HUDEP-2 (cell line): ENCODE data around the gene SLC2A4.
"Not testable (repeated sequence)": the region's sequence is repeated elsewhere in the genome, so short reads cannot be mapped to it uniquely, and the experiment has no call there.

Experiments used
- DNase-seq, 76 experiments: peaks; one replicate each; lab custom pipeline; 2025; ENCODE audit not compliant: unreplicated experiment in 76 of 76; lab: John Stamatoyannopoulos, UW

Gene SLC2A4

GRCh38 chr17:7243838-7244237, 37.7 kb upstream of the SLC2A4 start:
- not testable (repeated sequence) for DNase-seq

- DNase-seq = no peak
These were observed 34.7 kb upstream of the SLC2A4 start for GRCh38 chr17:7246779-7247178.

- DNase-seq = no peak
These were observed 32.7 kb upstream of the SLC2A4 start for GRCh38 chr17:7248796-7249195.

DNA sequence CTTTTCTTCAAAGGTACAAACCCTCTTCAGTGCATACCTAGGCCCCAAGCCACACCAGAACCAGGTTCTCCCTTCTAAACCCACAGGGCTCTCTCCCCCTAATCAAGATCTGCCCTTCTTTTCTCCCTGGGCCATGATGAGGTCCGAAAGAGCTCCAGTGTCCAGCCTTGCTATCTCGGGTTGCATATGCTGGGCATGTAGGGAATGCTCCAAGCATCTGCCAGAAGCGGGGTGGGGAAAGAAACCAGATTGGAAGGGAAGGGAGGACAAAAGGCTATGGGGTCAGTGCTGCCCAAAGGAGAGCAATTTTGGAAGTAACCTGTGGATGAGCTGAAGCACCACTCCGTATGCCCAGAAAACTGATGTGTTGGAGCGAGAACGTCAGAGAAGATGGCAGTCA, 32.3 kb upstream of the SLC2A4 start:
- no peak for DNase-seq

- no peak for DNase-seq
These were observed 31.7 kb upstream of the SLC2A4 start for GRCh38 chr17:7249830-7250229.

- peak in 2 of 76 experiments; percentile 35 to 47 for DNase-seq
These were observed 30.6 kb upstream of the SLC2A4 start for GRCh38 chr17:7250695-7251627.

- peak in 73 of 76 experiments; percentile 68 to 99 (median 96) for DNase-seq
These were observed 29.8 kb upstream of the SLC2A4 start, which contains the start of gene CTDNEP1 for GRCh38 chr17:7251661-7252175. Gene CTDNEP1 (minus strand): TSS chr17:7251734. CDS start chr17:7251296, 438 bp downstream.

- peak in 71 of 76 experiments; percentile 43 to 96 (median 84) for DNase-seq
These were observed 29.1 kb upstream of the SLC2A4 start, which contains the start of gene ELP5 for GRCh38 chr17:7252176-7253043. Gene ELP5 (plus strand): TSS chr17:7252215. CDS start chr17:7252551, 336 bp downstream.

GRCh38 chr17:7253082-7253481, 28.4 kb upstream of the SLC2A4 start:
- DNase-seq = no peak

- DNase-seq = no peak
These were observed 27.0 kb upstream of the SLC2A4 start for GRCh38 chr17:7254511-7254910.

DNA sequence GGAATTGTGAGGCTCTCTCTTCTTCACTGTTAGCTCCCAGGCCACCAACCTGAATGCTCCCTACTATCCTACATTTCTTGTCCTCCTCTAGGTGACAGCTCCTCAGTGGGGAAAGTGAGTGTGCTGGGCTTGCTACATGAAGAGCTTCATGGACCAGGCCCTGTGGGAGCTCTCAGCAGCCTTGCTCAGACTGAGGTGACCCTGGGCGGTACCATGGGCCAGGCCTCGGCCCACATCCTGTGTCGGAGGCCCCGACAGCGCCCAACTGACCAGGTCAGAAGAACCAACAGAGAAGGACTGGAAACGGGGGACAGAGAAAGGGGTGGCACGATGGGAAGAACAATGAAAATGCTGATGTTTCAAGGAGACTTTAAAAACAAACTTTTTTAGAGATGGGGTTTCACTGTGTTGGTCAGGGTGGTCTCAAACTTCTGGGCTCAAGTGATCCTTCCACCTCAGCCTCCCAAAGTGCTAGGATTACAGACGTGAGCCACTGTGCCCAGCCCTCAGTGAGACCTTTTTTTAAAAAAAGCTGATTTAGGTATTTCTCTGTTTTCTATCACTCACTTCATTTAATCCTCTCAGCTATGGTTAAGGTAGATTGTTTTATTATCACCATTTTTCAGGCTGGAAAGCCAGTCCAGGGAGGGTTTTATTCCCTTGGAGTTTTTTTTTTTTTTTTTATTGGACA, 24.6 kb upstream of the SLC2A4 start:
- DNase-seq = no peak

DNA sequence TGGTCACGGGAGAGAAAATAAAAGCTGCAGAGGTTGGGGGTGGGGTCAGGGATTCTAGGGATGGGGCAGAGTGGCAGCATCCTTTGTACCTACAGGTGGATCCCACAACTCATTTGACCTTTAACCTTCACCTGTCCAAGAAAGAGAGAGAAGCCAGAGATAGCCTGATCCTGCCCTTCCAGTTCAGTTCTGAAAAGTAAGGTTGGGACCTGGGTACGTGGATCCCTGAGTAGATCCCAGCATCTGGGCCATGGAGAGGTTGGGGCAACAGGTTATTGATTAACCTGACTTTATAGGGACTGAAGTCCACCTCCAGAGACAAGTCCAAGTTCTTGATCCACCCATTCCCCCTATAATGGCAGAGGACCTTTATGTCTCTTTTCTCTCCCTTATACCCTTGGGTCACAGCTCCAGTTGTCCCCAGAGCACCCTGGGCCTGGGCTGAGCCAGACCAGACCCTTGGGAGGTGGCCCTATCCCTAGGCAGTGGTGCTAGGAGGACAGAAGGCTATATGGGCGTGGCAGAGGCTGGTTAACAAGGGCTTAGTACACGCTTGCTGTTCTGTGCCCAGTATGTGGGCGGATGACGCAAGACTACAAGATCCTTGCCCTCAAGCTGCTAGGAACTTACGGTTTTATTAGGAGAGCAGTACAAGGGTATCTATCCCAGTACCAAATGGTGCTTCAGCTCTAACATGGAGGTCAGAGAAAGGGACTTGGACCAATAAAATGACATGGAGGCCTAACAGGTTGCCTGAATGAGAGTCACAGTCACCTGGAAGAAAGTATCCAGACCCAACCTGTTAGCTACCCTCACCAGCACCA, 22.6 kb upstream of the SLC2A4 start:
- DNase-seq = peak in 63 of 76 experiments; percentile 18 to 86 (median 67)

DNA sequence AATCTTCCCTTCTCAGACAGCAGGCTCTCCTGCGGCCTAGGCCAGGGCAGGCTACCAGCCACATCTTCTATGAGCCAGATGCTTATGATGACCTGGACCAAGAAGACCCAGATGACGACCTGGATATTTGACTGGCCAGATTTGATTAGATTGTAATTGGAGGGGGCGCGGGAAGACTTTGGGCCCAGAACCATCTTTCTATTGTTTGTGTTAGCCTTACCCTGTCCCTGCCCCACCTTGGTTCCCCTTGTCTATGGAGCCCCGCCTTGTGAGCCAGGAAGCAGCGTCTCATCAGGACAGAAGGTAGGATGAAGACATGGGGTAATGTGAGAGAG, 22.0 kb upstream of the SLC2A4 start:
- DNase-seq = no peak

DNA sequence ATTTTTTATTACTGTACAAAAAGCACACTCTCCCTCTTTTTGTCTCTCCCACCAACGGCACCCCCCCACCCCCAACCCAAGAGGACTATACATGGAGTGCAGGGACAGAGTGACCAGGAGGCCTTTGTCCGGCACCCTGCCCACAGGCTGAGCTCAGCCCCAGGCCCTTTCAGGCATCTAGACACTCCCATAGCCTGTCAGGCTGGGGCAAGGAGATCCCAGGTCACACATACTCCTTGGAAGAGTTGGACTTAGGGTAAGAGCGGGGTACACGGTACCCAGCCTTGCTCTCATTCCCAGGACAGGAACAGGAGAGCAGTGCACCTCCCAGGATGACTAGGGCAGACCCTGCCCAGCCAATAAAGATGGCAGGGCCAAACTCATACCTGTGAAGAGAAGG, 21.4 kb upstream of the SLC2A4 start:
- peak in 3 of 76 experiments; percentile 39 to 43 (median 43) for DNase-seq

- peak in 58 of 76 experiments; percentile 6 to 70 (median 51) for DNase-seq
These were observed 20.7 kb upstream of the SLC2A4 start for GRCh38 chr17:7260651-7261378.

GRCh38 chr17:7261379-7262191, 19.9 kb upstream of the SLC2A4 start:
- DNase-seq = peak in 6 of 76 experiments; percentile 30 to 59 (median 46)

DNA sequence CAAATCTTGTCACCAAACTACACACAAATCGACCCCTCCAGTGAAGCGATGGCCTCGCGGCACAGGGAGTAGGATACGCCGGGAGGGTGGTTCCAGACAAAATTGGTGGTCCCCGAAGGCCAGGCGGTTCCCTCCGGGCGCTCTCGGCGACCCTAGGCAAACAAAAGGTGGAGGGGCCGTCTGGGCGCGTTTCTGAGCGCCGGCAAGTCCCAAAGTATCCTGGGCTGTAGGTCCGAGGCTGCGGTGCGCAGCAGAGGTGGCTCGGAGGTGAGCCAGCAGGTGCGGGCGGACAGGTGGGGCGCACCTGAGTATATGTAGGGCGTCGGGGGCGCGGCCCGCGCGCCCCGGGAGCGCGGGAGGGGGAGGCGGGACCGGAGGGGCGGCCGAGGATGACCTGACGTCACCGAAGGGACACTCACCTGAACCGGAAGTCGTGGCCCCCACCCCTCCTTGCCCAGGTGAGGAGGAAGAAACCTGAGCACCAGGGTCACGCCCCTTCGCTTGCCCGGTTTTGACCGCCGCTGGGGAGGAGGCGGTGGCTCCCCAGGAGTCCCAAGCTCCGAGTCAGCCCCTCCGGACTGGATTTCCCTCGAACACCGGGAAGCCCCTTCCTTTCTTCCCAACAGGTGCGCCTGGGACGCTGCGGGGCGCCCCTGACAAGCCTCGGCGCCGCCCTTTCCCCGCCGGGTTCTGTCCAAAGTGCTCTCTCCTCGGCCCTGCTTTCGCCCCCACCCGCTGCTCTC, 19.2 kb upstream of the SLC2A4 start, which contains the start of gene CLDN7:
CLDN7 (minus strand) TSS at position 287 of the 743 bp plus-strand sequence. CDS start 435 bp downstream, outside the sequence.
- no peak for DNase-seq
